ENCODE results near the gene DNAAF2. TPM values are rescaled to one million over a fixed set of nuclear protein-coding genes. Genes with fewer than 3 reads are reported as not detected.

DNAAF2 gene
- total and polyA plus RNA-seq, 2 of the 13 experiments (the other 11 are each of a cell fraction or from before 2014, with no cell fraction given) = 6.1 to 13.6 TPM

DNA sequence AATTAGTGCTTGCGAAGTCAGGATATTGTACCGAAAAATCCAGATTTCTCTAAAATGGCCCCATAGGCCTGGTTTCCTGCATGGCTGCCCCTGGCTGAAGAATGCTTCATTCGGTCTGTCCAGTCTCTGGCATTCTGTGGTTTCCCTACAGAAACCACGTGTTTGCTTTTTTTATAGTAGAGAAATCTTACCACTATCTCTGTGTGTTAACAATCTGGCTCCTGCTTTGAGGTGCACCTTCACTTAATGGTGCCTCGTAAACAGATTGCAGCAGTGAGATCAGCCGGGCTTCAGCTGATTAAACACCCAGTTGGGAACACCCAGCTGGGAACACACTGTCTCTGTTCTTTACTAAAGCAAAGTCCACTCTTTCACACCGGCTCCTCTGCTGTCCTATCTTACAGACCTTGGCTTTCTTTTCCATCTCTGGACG lies 6.7 kb upstream of the DNAAF2 start (continued):
- TF ChIP-seq PCBP2 (optimal IDR thresholded peaks at IDR 0.05; ENCODE audit: low read depth, low read length, poor library complexity, severe bottlenecking) = no peak
- TF ChIP-seq, protein P1, sequence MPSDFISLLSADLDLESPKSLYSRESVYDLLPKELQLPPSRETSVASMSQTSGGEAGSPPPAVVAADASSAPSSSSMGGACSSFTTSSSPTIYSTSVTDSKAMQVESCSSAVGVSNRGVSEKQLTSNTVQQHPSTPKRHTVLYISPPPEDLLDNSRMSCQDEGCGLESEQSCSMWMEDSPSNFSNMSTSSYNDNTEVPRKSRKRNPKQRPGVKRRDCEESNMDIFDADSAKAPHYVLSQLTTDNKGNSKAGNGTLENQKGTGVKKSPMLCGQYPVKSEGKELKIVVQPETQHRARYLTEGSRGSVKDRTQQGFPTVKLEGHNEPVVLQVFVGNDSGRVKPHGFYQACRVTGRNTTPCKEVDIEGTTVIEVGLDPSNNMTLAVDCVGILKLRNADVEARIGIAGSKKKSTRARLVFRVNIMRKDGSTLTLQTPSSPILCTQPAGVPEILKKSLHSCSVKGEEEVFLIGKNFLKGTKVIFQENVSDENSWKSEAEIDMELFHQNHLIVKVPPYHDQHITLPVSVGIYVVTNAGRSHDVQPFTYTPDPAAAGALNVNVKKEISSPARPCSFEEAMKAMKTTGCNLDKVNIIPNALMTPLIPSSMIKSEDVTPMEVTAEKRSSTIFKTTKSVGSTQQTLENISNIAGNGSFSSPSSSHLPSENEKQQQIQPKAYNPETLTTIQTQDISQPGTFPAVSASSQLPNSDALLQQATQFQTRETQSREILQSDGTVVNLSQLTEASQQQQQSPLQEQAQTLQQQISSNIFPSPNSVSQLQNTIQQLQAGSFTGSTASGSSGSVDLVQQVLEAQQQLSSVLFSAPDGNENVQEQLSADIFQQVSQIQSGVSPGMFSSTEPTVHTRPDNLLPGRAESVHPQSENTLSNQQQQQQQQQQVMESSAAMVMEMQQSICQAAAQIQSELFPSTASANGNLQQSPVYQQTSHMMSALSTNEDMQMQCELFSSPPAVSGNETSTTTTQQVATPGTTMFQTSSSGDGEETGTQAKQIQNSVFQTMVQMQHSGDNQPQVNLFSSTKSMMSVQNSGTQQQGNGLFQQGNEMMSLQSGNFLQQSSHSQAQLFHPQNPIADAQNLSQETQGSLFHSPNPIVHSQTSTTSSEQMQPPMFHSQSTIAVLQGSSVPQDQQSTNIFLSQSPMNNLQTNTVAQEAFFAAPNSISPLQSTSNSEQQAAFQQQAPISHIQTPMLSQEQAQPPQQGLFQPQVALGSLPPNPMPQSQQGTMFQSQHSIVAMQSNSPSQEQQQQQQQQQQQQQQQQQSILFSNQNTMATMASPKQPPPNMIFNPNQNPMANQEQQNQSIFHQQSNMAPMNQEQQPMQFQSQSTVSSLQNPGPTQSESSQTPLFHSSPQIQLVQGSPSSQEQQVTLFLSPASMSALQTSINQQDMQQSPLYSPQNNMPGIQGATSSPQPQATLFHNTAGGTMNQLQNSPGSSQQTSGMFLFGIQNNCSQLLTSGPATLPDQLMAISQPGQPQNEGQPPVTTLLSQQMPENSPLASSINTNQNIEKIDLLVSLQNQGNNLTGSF (CRISPR knock-in tag; IDR thresholded peaks at IDR 0.05) = no peak
- TF ChIP-seq ATAD3A (CRISPR knock-in tag; IDR thresholded peaks at IDR 0.05) = no peak
- TF ChIP-seq BORCS8-MEF2B (CRISPR knock-in tag; IDR thresholded peaks at IDR 0.05) = no peak
- TF ChIP-seq ZNF558 (CRISPR knock-in tag; IDR thresholded peaks at IDR 0.05; ENCODE audit: borderline replicate concordance) = no peak
- no peak for TF ChIP-seq ZNF839 (CRISPR knock-in tag; IDR thresholded peaks at IDR 0.05; ENCODE audit: borderline replicate concordance)
- TF ChIP-seq ZFP37 (CRISPR knock-in tag; IDR thresholded peaks at IDR 0.05; ENCODE audit: borderline replicate concordance) = no peak
- peak; percentile 63; the same call in 1 of the 2 replicates for TF ChIP-seq ZNF121 (CRISPR knock-in tag; IDR thresholded peaks at IDR 0.05)
- peak; percentile 40; the same call in 1 of the 2 replicates for TF ChIP-seq STAG1 (CRISPR knock-in tag; IDR thresholded peaks at IDR 0.05)
- no peak for TF ChIP-seq EEA1 (CRISPR knock-in tag; IDR thresholded peaks at IDR 0.05; ENCODE audit: borderline replicate concordance)
- TF ChIP-seq ZNF567 (CRISPR knock-in tag; IDR thresholded peaks at IDR 0.05; ENCODE audit: borderline replicate concordance) = 0 out of 2 replicates have a peak, but pooled peaks have one; percentile 31
- TF ChIP-seq EHMT2 (IDR thresholded peaks at IDR 0.05; ENCODE audit: borderline replicate concordance, low read depth, low read length) = no peak
- no peak for TF ChIP-seq SETDB1 (CRISPR knock-in tag; IDR thresholded peaks at IDR 0.05; ENCODE audit: borderline replicate concordance)
- peak; percentile 69 for TF ChIP-seq MEIS2 (CRISPR knock-in tag; IDR thresholded peaks at IDR 0.05)
- TF ChIP-seq, protein P2, sequence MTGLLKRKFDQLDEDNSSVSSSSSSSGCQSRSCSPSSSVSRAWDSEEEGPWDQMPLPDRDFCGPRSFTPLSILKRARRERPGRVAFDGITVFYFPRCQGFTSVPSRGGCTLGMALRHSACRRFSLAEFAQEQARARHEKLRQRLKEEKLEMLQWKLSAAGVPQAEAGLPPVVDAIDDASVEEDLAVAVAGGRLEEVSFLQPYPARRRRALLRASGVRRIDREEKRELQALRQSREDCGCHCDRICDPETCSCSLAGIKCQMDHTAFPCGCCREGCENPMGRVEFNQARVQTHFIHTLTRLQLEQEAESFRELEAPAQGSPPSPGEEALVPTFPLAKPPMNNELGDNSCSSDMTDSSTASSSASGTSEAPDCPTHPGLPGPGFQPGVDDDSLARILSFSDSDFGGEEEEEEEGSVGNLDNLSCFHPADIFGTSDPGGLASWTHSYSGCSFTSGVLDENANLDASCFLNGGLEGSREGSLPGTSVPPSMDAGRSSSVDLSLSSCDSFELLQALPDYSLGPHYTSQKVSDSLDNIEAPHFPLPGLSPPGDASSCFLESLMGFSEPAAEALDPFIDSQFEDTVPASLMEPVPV (CRISPR knock-in tag; IDR thresholded peaks at IDR 0.05) = 0 out of 2 replicates have a peak, but pooled peaks have one; percentile 54
- TF ChIP-seq CREM (IDR thresholded peaks at IDR 0.05) = peak; percentile 64
- no peak for TF ChIP-seq CREM (CRISPR knock-in tag; IDR thresholded peaks at IDR 0.05)
- TF ChIP-seq KDM6A (CRISPR knock-in tag; IDR thresholded peaks at IDR 0.05; ENCODE audit: low read depth) = peak; percentile 72; the same call in 1 of the 2 replicates
- peak; percentile 71 for TF ChIP-seq PPARG (CRISPR knock-in tag; conservative IDR thresholded peaks at IDR 0.05)
- no peak for TF ChIP-seq ZNF326 (CRISPR knock-in tag; IDR thresholded peaks at IDR 0.05; ENCODE audit: borderline replicate concordance)
- no peak for TF ChIP-seq ARNT2 (CRISPR knock-in tag; IDR thresholded peaks at IDR 0.05; ENCODE audit: low read depth)
- TF ChIP-seq, protein P3, sequence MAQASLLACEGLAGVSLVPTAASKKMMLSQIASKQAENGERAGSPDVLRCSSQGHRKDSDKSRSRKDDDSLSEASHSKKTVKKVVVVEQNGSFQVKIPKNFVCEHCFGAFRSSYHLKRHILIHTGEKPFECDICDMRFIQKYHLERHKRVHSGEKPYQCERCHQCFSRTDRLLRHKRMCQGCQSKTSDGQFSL (CRISPR knock-in tag; IDR thresholded peaks at IDR 0.05) = no peak
- TF ChIP-seq, protein P4, sequence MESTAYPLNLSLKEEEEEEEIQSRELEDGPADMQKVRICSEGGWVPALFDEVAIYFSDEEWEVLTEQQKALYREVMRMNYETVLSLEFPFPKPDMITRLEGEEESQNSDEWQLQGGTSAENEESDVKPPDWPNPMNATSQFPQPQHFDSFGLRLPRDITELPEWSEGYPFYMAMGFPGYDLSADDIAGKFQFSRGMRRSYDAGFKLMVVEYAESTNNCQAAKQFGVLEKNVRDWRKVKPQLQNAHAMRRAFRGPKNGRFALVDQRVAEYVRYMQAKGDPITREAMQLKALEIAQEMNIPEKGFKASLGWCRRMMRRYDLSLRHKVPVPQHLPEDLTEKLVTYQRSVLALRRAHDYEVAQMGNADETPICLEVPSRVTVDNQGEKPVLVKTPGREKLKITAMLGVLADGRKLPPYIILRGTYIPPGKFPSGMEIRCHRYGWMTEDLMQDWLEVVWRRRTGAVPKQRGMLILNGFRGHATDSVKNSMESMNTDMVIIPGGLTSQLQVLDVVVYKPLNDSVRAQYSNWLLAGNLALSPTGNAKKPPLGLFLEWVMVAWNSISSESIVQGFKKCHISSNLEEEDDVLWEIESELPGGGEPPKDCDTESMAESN (CRISPR knock-in tag; conservative IDR thresholded peaks at IDR 0.05) = peak; percentile 56; the same call in 1 of the 2 replicates
